ENCODE results near the gene C6orf89. TPM values are rescaled to one million over a fixed set of nuclear protein-coding genes. Genes with fewer than 3 reads are reported as not detected.

The C6orf89 gene
- total RNA-seq, 2 donors from 2014 or later: 13.9 to 16.8 TPM

GRCh38 chr6:36957773-36958271, 72.1 kb downstream of the C6orf89 start:
- H3K36me3 Mint-ChIP-seq (ENCODE audit: low read depth): no peaks in the 10 kb centered on the region
- WGBS, 2 experiments (ENCODE audit: insufficient coverage in 1 of 2, insufficient read length in 1 of 2): 94 to 100% methylated on average over 2 to 9 of the region's 9 CpGs

GRCh38 chr6:36958775-36959554, 73.2 kb downstream of the C6orf89 start:
- H3K27ac ChIP-seq (ENCODE audit: low read depth, low read length): no peak overlapping the region
- peaks cover 1% of the 10 kb centered on the region for H3K27me3 Mint-ChIP-seq (ENCODE audit: insufficient read depth)
- TF ChIP-seq CTCF (conservative IDR thresholded peaks at IDR 0.05): no peak
- H3K9ac ChIP-seq (ENCODE audit: extremely low read depth, low read length, poor library complexity, severe bottlenecking): no peak overlapping the region
- no peaks in the 10 kb centered on the region for H3K4me1 ChIP-seq (ENCODE audit: control insufficient read depth, insufficient read depth, low read length)
- H3K4me3 ChIP-seq (ENCODE audit: low read length): no peak overlapping the region
- H3K4me3 Mint-ChIP-seq: no peak overlapping the region
- H3K36me3 Mint-ChIP-seq (ENCODE audit: low read depth): no peaks in the 10 kb centered on the region
- peaks cover 6% of the 10 kb centered on the region for H3K4me1 Mint-ChIP-seq
- no peaks in the 10 kb centered on the region for H3K9me3 Mint-ChIP-seq
- H3K9me3 ChIP-seq (ENCODE audit: control insufficient read depth, low read length): no peaks in the 10 kb centered on the region
- 93 to 94% methylated on average over 43 to 44 of the region's 44 CpGs for WGBS, 2 experiments (ENCODE audit: insufficient coverage in 1 of 2, insufficient read length in 1 of 2)
- no peaks in the 10 kb centered on the region for H3K27me3 ChIP-seq (ENCODE audit: control insufficient read depth, insufficient read depth, low read length, poor library complexity, severe bottlenecking)
- no peaks in the 10 kb centered on the region for H3K36me3 ChIP-seq (ENCODE audit: control insufficient read depth, insufficient read depth, low read length)
- DNase-seq: peak; percentile 81
- H3K27ac Mint-ChIP-seq: no peak overlapping the region

More at GRCh38 chr6:36957773-36958271, 72.1 kb downstream of the C6orf89 start:
- Histone ChIP-seq H3K27ac (ENCODE audit: low read depth, low read length) (no peak overlapping the region), H3K4me1 (ENCODE audit: control insufficient read depth, insufficient read depth, low read length) (no peaks in the 10 kb centered on the region), H3K4me3 (ENCODE audit: low read length) (no peak overlapping the region), H3K36me3 (ENCODE audit: control insufficient read depth, insufficient read depth, low read length) (no peaks in the 10 kb centered on the region), H3K9ac (ENCODE audit: extremely low read depth, low read length, poor library complexity, severe bottlenecking) (no peak overlapping the region), H3K27me3 (ENCODE audit: control insufficient read depth, insufficient read depth, low read length, poor library complexity, severe bottlenecking) (no peaks in the 10 kb centered on the region), H3K9me3 (ENCODE audit: control insufficient read depth, low read length) (no peaks in the 10 kb centered on the region)
- no peak for DNase-seq
- Mint-ChIP-seq H3K27me3 (ENCODE audit: insufficient read depth) (peaks cover 1% of the 10 kb centered on the region), H3K4me3 (no peak overlapping the region), H3K27ac (no peak overlapping the region), H3K9me3 (no peaks in the 10 kb centered on the region), H3K4me1 (peaks cover 6% of the 10 kb centered on the region)
- TF ChIP-seq CTCF (conservative IDR thresholded peaks at IDR 0.05): no peak

GRCh38 chr6:36959555-36960250, 74.0 kb downstream of the C6orf89 start:
- Histone ChIP-seq H3K27me3 (ENCODE audit: control insufficient read depth, insufficient read depth, low read length, poor library complexity, severe bottlenecking) (no peaks in the 10 kb centered on the region), H3K36me3 (ENCODE audit: control insufficient read depth, insufficient read depth, low read length) (no peaks in the 10 kb centered on the region), H3K4me1 (ENCODE audit: control insufficient read depth, insufficient read depth, low read length) (no peaks in the 10 kb centered on the region), H3K9me3 (ENCODE audit: control insufficient read depth, low read length) (no peaks in the 10 kb centered on the region), H3K4me3 (ENCODE audit: low read length) (no peak overlapping the region), H3K9ac (ENCODE audit: extremely low read depth, low read length, poor library complexity, severe bottlenecking) (no peak overlapping the region), H3K27ac (ENCODE audit: low read depth, low read length) (no peak overlapping the region)
- DNase-seq: no peak
- Mint-ChIP-seq H3K27me3 (ENCODE audit: insufficient read depth) (peaks cover 1% of the 10 kb centered on the region), H3K4me1 (peaks cover 6% of the 10 kb centered on the region), H3K27ac (no peak overlapping the region), H3K9me3 (no peaks in the 10 kb centered on the region), H3K36me3 (ENCODE audit: low read depth) (no peaks in the 10 kb centered on the region), H3K4me3 (no peak overlapping the region)
- 95 to 96% methylated on average over 13 to 16 of the region's 17 CpGs for WGBS, 2 experiments (ENCODE audit: insufficient coverage in 1 of 2, insufficient read length in 1 of 2)
- TF ChIP-seq CTCF (conservative IDR thresholded peaks at IDR 0.05): no peak

Measured in endodermal cell (in vitro differentiated cells).